HepG2 (cell line): ENCODE measurements around the gene LCN12. TPM values are rescaled to one million over a fixed set of nuclear protein-coding genes. Genes with fewer than 3 reads are reported as not detected.
A peak's percentile ranks its signal among the peaks of the same experiment; 100 is the strongest.

ENCODE experiments used
- AGO1 ChIP-seq: fragments of 200-400 bp; formaldehyde crosslinking; IDR thresholded peaks from 2 replicates; pipeline ENCODE4 v1.6.1; 2017; ENCODE audit warnings: mild to moderate bottlenecking, low read depth, low read length, moderate library complexity; ENCODE audit not compliant: poor library complexity, severe bottlenecking
- ATF5 ChIP-seq: sonication (generic); formaldehyde crosslinking; IDR thresholded peaks from 2 replicates; pipeline ENCODE4 v1.4.0; 2020; ENCODE audit warnings: mild to moderate bottlenecking, low read depth, missing genetic modification reagents
- FUBP1 ChIP-seq: sonication (generic); formaldehyde crosslinking; IDR thresholded peaks from 2 replicates; pipeline ENCODE4 v1.5.1; 2020; ENCODE audit warnings: missing genetic modification reagents, mild to moderate bottlenecking, borderline replicate concordance
- GTF2F1 ChIP-seq: fragments of 150-350 bp; IDR thresholded peaks from 2 replicates; pipeline ENCODE4 v1.6.1; 2014; ENCODE audit warnings: low read length
- HNRNPH1 ChIP-seq: fragments of 200-400 bp; formaldehyde crosslinking; optimal IDR thresholded peaks from 2 replicates; pipeline ENCODE3; 2017; ENCODE audit warnings: mild to moderate bottlenecking, low read depth, low read length
- KAT2B ChIP-seq: fragments of 150-350 bp; IDR thresholded peaks from 2 replicates; pipeline ENCODE4 v1.6.1; 2014; ENCODE audit warnings: low read depth, low read length, borderline replicate concordance
- MLLT10 ChIP-seq: sonication (generic); formaldehyde crosslinking; IDR thresholded peaks from 2 replicates; pipeline ENCODE4 v1.4.0; 2020; ENCODE audit warnings: missing genetic modification reagents
- MYPOP ChIP-seq: sonication (generic); formaldehyde crosslinking; IDR thresholded peaks from 2 replicates; pipeline ENCODE4 v1.8.1; 2023; ENCODE audit warnings: mild to moderate bottlenecking, moderate library complexity, missing genetic modification reagents
- NCOA2 ChIP-seq: sonication (generic); formaldehyde crosslinking; IDR thresholded peaks from 2 replicates; pipeline ENCODE4 v1.8.0; 2022; ENCODE audit warnings: inconsistent platforms
- NFE2 ChIP-seq: sonication (generic); formaldehyde crosslinking; IDR thresholded peaks from 2 replicates; pipeline ENCODE4 v1.4.0; 2020; ENCODE audit warnings: missing genetic modification reagents
- NFKB2 ChIP-seq: sonication (generic); formaldehyde crosslinking; IDR thresholded peaks from 2 replicates; pipeline ENCODE4 v1.4.0; 2020; ENCODE audit warnings: missing genetic modification reagents, borderline replicate concordance
- NR0B2 ChIP-seq: sonication (generic); formaldehyde crosslinking; IDR thresholded peaks from 2 replicates; pipeline ENCODE4 v1.4.0; 2020; ENCODE audit warnings: mild to moderate bottlenecking, missing genetic modification reagents
- NR2F2 ChIP-seq: IDR thresholded peaks from 2 replicates; pipeline ENCODE4 v1.6.1; 2012; ENCODE audit warnings: low read depth, inconsistent platforms, borderline replicate concordance
- SAP130 ChIP-seq: IDR thresholded peaks from 2 replicates; pipeline ENCODE4 v1.6.1; 2016; ENCODE audit warnings: low read depth
- SNAPC2 ChIP-seq: sonication (generic); formaldehyde crosslinking; IDR thresholded peaks from 2 replicates; pipeline ENCODE4 v1.8.1; 2022; ENCODE audit warnings: mild to moderate bottlenecking, missing genetic modification reagents
- SP1 ChIP-seq, 2 experiments: fragments of 450-650 bp in 1 of 2; sonication (generic) in 1 of 2; formaldehyde crosslinking in 1 of 2; IDR thresholded peaks; 2 replicates each; pipeline versions ENCODE4 v1.4.0 to v1.6.1; 2016 to 2020; ENCODE audit warnings: missing genetic modification reagents in 1 of 2
- ZNF101 ChIP-seq: sonication (generic); formaldehyde crosslinking; IDR thresholded peaks from 2 replicates; pipeline ENCODE4 v1.4.0; 2020; ENCODE audit warnings: mild to moderate bottlenecking, low read depth, missing genetic modification reagents, borderline replicate concordance
- ZNF446 ChIP-seq: sonication (generic); formaldehyde crosslinking; IDR thresholded peaks from 2 replicates; pipeline ENCODE4 v1.5.0; 2020; ENCODE audit warnings: mild to moderate bottlenecking, missing genetic modification reagents
- polyA plus RNA-seq, 8 experiments: library from polyadenylated mRNA; depleted of rRNA in 3 of 8; stranded (reverse) in 7 of 8; unstranded in 1 of 8; fragments of >200 nt; fragmentation: Illumina TruSeq in 4 of 8; extraction: Trizol in 4 of 8; gene quantifications; 2 replicates each; pipeline versions ENCODE4 v1.2.1 to v1.2.3, GENCODE V29; 2011 to 2016; ENCODE audit warnings: low read depth in 4 of 8, missing spikeins in 1 of 8, mixed read lengths in 1 of 8; ENCODE audit not compliant: insufficient read depth in 1 of 8
- total RNA-seq, 5 experiments: library from RNA; depleted of rRNA; stranded (reverse); fragments of >200 nt; fragmentation: Illumina TruSeq; extraction: Trizol; gene quantifications; 2 replicates each; pipeline ENCODE4 v1.2.3, GENCODE V29; 2016; ENCODE audit warnings: low read depth in 1 of 5
- TF ChIP-seq, protein P1 (sequence below): sonication (generic); formaldehyde crosslinking; conservative IDR thresholded peaks from 2 replicates; pipeline ENCODE4 v1.4.0; 2020; ENCODE audit warnings: missing genetic modification reagents
- TF ChIP-seq, protein P2 (sequence below): sonication (generic); formaldehyde crosslinking; conservative IDR thresholded peaks from 2 replicates; pipeline ENCODE4 v1.8.1; 2023; ENCODE audit warnings: missing genetic modification reagents
- TF ChIP-seq, protein P3 (sequence below): sonication (generic); formaldehyde crosslinking; IDR thresholded peaks from 2 replicates; pipeline ENCODE4 v1.8.1; 2023; ENCODE audit warnings: missing genetic modification reagents, inconsistent platforms, borderline replicate concordance

The LCN12 gene
- total and polyA plus RNA-seq, 2 of the 13 experiments (the other 11 are each of a cell fraction or from before 2014, with no cell fraction given) = 3.4 to 6.9 TPM

- TF ChIP-seq, protein P1, sequence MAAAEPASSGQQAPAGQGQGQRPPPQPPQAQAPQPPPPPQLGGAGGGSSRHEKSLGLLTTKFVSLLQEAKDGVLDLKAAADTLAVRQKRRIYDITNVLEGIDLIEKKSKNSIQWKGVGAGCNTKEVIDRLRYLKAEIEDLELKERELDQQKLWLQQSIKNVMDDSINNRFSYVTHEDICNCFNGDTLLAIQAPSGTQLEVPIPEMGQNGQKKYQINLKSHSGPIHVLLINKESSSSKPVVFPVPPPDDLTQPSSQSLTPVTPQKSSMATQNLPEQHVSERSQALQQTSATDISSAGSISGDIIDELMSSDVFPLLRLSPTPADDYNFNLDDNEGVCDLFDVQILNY (CRISPR knock-in tag) = no peak
- TF ChIP-seq SNAPC2 (CRISPR knock-in tag) (no peak), MLLT10 (no peak), NR0B2 (CRISPR knock-in tag) (peak; percentile 47), SAP130 (CRISPR knock-in tag) (peak; percentile 32), SP1 (IDR thresholded peaks at IDR 0.05) (no peak), SP1 (CRISPR knock-in tag; IDR thresholded peaks at IDR 0.05) (peak; percentile 59; the same call in 1 of the 2 replicates), MYPOP (CRISPR knock-in tag) (0 out of 2 replicates have a peak, but pooled peaks have one; percentile 29), AGO1 (peak; percentile 79), NFKB2 (CRISPR knock-in tag) (no peak; the same call in 1 of the 2 replicates), ATF5 (CRISPR knock-in tag) (peak; percentile 37; the same call in 1 of the 2 replicates), ZNF446 (CRISPR knock-in tag) (no peak), NR2F2 (no peak), ZNF101 (no peak), NCOA2 (peak; percentile 14; the same call in 1 of the 2 replicates), KAT2B (no peak), FUBP1 (no peak), NFE2 (CRISPR knock-in tag) (no peak), GTF2F1 (no peak), HNRNPH1 (no peak)
- TF ChIP-seq, protein P2, sequence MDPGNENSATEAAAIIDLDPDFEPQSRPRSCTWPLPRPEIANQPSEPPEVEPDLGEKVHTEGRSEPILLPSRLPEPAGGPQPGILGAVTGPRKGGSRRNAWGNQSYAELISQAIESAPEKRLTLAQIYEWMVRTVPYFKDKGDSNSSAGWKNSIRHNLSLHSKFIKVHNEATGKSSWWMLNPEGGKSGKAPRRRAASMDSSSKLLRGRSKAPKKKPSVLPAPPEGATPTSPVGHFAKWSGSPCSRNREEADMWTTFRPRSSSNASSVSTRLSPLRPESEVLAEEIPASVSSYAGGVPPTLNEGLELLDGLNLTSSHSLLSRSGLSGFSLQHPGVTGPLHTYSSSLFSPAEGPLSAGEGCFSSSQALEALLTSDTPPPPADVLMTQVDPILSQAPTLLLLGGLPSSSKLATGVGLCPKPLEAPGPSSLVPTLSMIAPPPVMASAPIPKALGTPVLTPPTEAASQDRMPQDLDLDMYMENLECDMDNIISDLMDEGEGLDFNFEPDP = no peak
- TF ChIP-seq, protein P3, sequence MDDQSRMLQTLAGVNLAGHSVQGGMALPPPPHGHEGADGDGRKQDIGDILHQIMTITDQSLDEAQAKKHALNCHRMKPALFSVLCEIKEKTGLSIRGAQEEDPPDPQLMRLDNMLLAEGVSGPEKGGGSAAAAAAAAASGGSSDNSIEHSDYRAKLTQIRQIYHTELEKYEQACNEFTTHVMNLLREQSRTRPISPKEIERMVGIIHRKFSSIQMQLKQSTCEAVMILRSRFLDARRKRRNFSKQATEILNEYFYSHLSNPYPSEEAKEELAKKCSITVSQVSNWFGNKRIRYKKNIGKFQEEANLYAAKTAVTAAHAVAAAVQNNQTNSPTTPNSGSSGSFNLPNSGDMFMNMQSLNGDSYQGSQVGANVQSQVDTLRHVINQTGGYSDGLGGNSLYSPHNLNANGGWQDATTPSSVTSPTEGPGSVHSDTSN (CRISPR knock-in tag) = no peak
These were observed 7.3 kb upstream of the LCN12 start, which contains the start of the genes C8G and FBXW5 (continued) for GRCh38 chr9:136944519-136945332.
